Measurements from ENCODE around the gene PPARA. TPM values are rescaled to one million over a fixed set of nuclear protein-coding genes. Genes with fewer than 3 reads are reported as not detected.

The PPARA gene
- total and polyA plus RNA-seq, 2 of the 4 experiments (the other 2 are of a cell fraction), result 3.1 to 7.0 TPM

DNA sequence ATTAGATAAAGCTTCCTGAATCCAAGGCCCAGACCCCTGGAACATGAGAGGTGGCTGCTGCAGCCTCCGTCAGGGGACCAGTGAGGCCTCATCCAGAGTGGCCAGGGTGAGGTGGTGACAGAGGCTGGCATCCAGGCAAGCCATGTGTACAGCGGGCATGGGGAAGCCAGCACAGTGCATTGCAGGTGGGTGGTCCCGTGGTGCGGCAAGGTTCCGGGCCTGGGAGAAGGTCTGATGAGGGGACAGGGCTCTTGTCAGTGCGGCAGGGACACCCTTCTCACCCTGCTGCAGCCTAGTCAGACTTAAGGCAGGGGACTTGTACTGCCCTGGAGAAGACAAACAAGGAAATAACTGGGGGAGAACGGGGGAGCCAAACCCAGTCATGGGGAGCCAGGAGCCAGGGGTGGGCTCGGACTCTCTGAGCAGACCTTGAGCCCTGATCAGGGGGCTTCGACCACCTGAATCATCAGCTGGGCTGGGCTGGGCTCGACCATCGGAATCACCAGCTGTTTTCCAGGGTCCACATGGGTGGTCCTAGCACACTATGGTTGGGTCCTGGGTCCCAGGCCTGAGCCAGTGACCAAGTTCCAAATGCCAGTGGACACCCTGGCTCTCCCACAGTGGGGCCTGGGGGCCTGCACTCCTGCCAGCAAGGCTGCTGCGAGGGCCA, 122.6 kb downstream of the PPARA start:
- TF ChIP-seq CEBPB (IDR thresholded peaks at IDR 0.05; ENCODE audit: low read depth, low read length) (no peak), BHLHE40 (IDR thresholded peaks at IDR 0.05; ENCODE audit: low read depth, low read length) (no peak), MXI1 (IDR thresholded peaks at IDR 0.05; ENCODE audit: borderline replicate concordance, low read depth, low read length) (no peak), RCOR1 (IDR thresholded peaks at IDR 0.05; ENCODE audit: insufficient replicate concordance, low read length) (no peak), MAFK (IDR thresholded peaks at IDR 0.05; ENCODE audit: low read depth, low read length) (no peak), RFX5 (IDR thresholded peaks at IDR 0.05; ENCODE audit: low read depth, low read length) (no peak), MAZ (IDR thresholded peaks at IDR 0.05; ENCODE audit: borderline replicate concordance, low read depth, low read length) (no peak), CHD1 (IDR thresholded peaks at IDR 0.05; ENCODE audit: low read depth, low read length) (no peak), FOS (IDR thresholded peaks at IDR 0.05; ENCODE audit: low read depth, low read length) (no peak), POLR2A (IDR thresholded peaks at IDR 0.05; ENCODE audit: low read depth, low read length) (no peak), NFE2L2 (IDR thresholded peaks at IDR 0.05; ENCODE audit: low read depth, low read length) (no peak), SMC3 (IDR thresholded peaks at IDR 0.05; ENCODE audit: low read depth, low read length) (no peak), RAD21 (IDR thresholded peaks at IDR 0.05; ENCODE audit: low read length) (no peak)
- TF ChIP-seq, protein P1, sequence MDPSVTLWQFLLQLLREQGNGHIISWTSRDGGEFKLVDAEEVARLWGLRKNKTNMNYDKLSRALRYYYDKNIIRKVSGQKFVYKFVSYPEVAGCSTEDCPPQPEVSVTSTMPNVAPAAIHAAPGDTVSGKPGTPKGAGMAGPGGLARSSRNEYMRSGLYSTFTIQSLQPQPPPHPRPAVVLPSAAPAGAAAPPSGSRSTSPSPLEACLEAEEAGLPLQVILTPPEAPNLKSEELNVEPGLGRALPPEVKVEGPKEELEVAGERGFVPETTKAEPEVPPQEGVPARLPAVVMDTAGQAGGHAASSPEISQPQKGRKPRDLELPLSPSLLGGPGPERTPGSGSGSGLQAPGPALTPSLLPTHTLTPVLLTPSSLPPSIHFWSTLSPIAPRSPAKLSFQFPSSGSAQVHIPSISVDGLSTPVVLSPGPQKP (IDR thresholded peaks at IDR 0.05; ENCODE audit: borderline replicate concordance, low read depth, low read length), result no peak
- no peak overlapping the region for H3K9ac ChIP-seq (ENCODE audit: low read depth, low read length)
- H2AK9ac ChIP-seq (replicated peaks; ENCODE audit: low read depth, low read length, poor library complexity), result peak overlapping the region; percentile 76
- H2AFZ ChIP-seq (replicated peaks; ENCODE audit: low read length, poor library complexity), result no peak overlapping the region
- intact Hi-C loops (cut with micrococcal nuclease), result no loop called here
- DNase-seq, result no peak
- no peak overlapping the region for H3K18ac ChIP-seq (ENCODE audit: low read depth, low read length)
- no peaks in the 10 kb centered on the region for H3K27me3 ChIP-seq (ENCODE audit: control insufficient read depth, insufficient read depth, low read length)
- ChIA-PET POLR2A (ENCODE audit: unreplicated experiment) (no interaction called here), CTCF (no interaction called here)
- 93% methylated on average over 9 of the region's 12 CpGs; no CpG with 5 or more reads in 1 of the 2 experiments for WGBS, 2 experiments (ENCODE audit: extremely low coverage in 2 of 2, insufficient read length in 1 of 2)
- no peaks in the 10 kb centered on the region for H3K9me3 ChIP-seq (ENCODE audit: control insufficient read depth, insufficient read depth, low read length)
- H3K9me1 ChIP-seq (ENCODE audit: insufficient read depth, low read length), result peaks cover 11% of the 10 kb centered on the region
- dilution Hi-C loops (cut with HindIII; ENCODE audit: low sequenced_read_pairs, unreplicated experiment), result no loop called here
- no peak overlapping the region for H3K27ac ChIP-seq (ENCODE audit: insufficient read depth, low read length)
- H4K5ac ChIP-seq (ENCODE audit: low read depth, low read length), result no peak overlapping the region
- in situ Hi-C loops (cut with MboI; ENCODE audit: low sequenced_read_pairs), result no loop called here
- no peak overlapping the region for H3K14ac ChIP-seq (replicated peaks; ENCODE audit: low read depth, low read length)
- no peak overlapping the region for H3K4ac ChIP-seq (ENCODE audit: low read depth, low read length)
- no peak overlapping the region for H3K23ac ChIP-seq (ENCODE audit: low read depth, low read length)
- BruUV-seq (replicated peaks), result no TSS peak
- no peak overlapping the region for H2BK15ac ChIP-seq (ENCODE audit: low read depth, low read length)
- no peak overlapping the region for H2BK5ac ChIP-seq (ENCODE audit: low read depth, low read length, poor library complexity, severe bottlenecking)
- H3K4me1 ChIP-seq (ENCODE audit: control insufficient read depth, insufficient read depth, low read length), result peaks cover 10% of the 10 kb centered on the region
- H3K36me3 ChIP-seq (ENCODE audit: control insufficient read depth, insufficient read depth, low read length), result peaks cover 50% of the 10 kb centered on the region
- peaks cover 15 to 21% of the 10 kb centered on the region in 2 experiments for H3K79me1 ChIP-seq (ENCODE audit: low read depth in 1 of 2, low read length in 2 of 2)
- ATAC-seq (ENCODE audit: low read depth), result no peak
- H3K4me2 ChIP-seq (ENCODE audit: low read depth, low read length), result no peak overlapping the region
- no peak overlapping the region for H2BK20ac ChIP-seq (ENCODE audit: low read depth, low read length)
- no peak overlapping the region for H3K56ac ChIP-seq (ENCODE audit: extremely low read depth, insufficient read depth, low read length)
- H2AK5ac ChIP-seq (ENCODE audit: low read depth, low read length), result no peak overlapping the region
- H2BK120ac ChIP-seq (ENCODE audit: low read depth, low read length), result no peak overlapping the region
- no peak overlapping the region for H4K8ac ChIP-seq (ENCODE audit: low read depth in 2 of 2, low read length in 2 of 2)
- no peak overlapping the region for H3K4me3 ChIP-seq (ENCODE audit: insufficient read depth, low read depth, low read length)
- H4K91ac ChIP-seq (ENCODE audit: insufficient read depth, low read depth, low read length), result no peak overlapping the region
- H4K20me1 ChIP-seq (ENCODE audit: insufficient read depth, low read length), result 0 out of 2 replicates have a peak, but pooled peaks cover 5% of the 10 kb centered on the region

Measured in IMR-90 (cell line).